Activated naive CD4-positive, alpha-beta T cell (primary cell): ENCODE data around the gene CHRNA9.

Experiments used
- DNase-seq, 4 experiments: peaks; one replicate each; lab custom pipeline; 2025; lab: John Stamatoyannopoulos, UW

Gene CHRNA9

GRCh38 chr4:40337523-40337922 lies 2.4 kb downstream of the CHRNA9 start:
- DNase-seq: no peak

GRCh38 chr4:40340030-40340429 lies 4.9 kb downstream of the CHRNA9 start:
- DNase-seq: no peak

- DNase-seq: no peak
Measured at GRCh38 chr4:40347472-40347871, 12.3 kb downstream of the CHRNA9 start.

- no peak for DNase-seq
Measured at GRCh38 chr4:40348000-40348399, 12.9 kb downstream of the CHRNA9 start.

- DNase-seq: no peak
Measured at GRCh38 chr4:40349561-40350198, 14.5 kb downstream of the CHRNA9 start.

- no peak for DNase-seq
Measured at GRCh38 chr4:40350627-40351227, 15.6 kb downstream of the CHRNA9 start.

GRCh38 chr4:40354158-40354557 lies 19.0 kb downstream of the CHRNA9 start:
- no peak for DNase-seq

GRCh38 chr4:40355131-40355530 lies 20.0 kb downstream of the CHRNA9 start:
- no peak for DNase-seq

- no peak for DNase-seq
Measured at GRCh38 chr4:40357738-40358137, 22.6 kb downstream of the CHRNA9 start.

GRCh38 chr4:40361338-40361737 lies 26.2 kb downstream of the CHRNA9 start:
- no peak for DNase-seq

- no peak for DNase-seq
Measured at GRCh38 chr4:40363382-40363920, 28.3 kb downstream of the CHRNA9 start.

GRCh38 chr4:40363945-40364344 lies 28.8 kb downstream of the CHRNA9 start:
- no peak for DNase-seq

- no peak for DNase-seq
Measured at GRCh38 chr4:40365766-40366165, 30.6 kb downstream of the CHRNA9 start.

- DNase-seq: no peak
Measured at GRCh38 chr4:40367451-40367850, 32.3 kb downstream of the CHRNA9 start.

GRCh38 chr4:40369437-40370274 lies 34.5 kb downstream of the CHRNA9 start:
- DNase-seq: no peak

- no peak for DNase-seq
Measured at GRCh38 chr4:40372651-40373050, 37.5 kb downstream of the CHRNA9 start.

- DNase-seq: no peak
Measured at GRCh38 chr4:40373636-40374035, 38.5 kb downstream of the CHRNA9 start.

- no peak for DNase-seq
Measured at GRCh38 chr4:40375095-40375494, 40.0 kb downstream of the CHRNA9 start.

- no peak for DNase-seq
Measured at GRCh38 chr4:40375620-40376019, 40.5 kb downstream of the CHRNA9 start.

GRCh38 chr4:40377512-40378365 lies 42.6 kb downstream of the CHRNA9 start:
- no peak for DNase-seq

GRCh38 chr4:40378619-40379018 lies 43.5 kb downstream of the CHRNA9 start:
- DNase-seq: no peak

- DNase-seq: no peak
Measured at GRCh38 chr4:40379248-40379647, 44.1 kb downstream of the CHRNA9 start.
